ENCODE results near the gene SRGAP1. TPM values are rescaled to one million over a fixed set of nuclear protein-coding genes. Genes with fewer than 3 reads are reported as not detected.

Gene SRGAP1
- total RNA-seq, 3 donors from 2014 or later (not counting 1 experiment from before 2014, with no cell fraction given): 0.10 to 0.49 (median 0.16) TPM

- Histone ChIP-seq H3K4me3 (ENCODE audit: low read length) (no peak overlapping the region), H3K9me3 (ENCODE audit: control insufficient read depth, insufficient read depth, low read length) (no peaks in the 10 kb centered on the region), H3K4me1 (ENCODE audit: control insufficient read depth, insufficient read depth, low read length) (no peaks in the 10 kb centered on the region), H3K27ac (ENCODE audit: low read length) (no peak overlapping the region), H3K27me3 (ENCODE audit: control insufficient read depth, insufficient read depth, low read length) (no peaks in the 10 kb centered on the region), H3K36me3 (ENCODE audit: control insufficient read depth, insufficient read depth, low read length) (no peaks in the 10 kb centered on the region)
- ATAC-seq (no peak), DNase-seq (no peak)
- intact Hi-C loops (cut with micrococcal nuclease): no loop called here
- Mint-ChIP-seq H3K27ac (no peak overlapping the region), H3K9me3 (no peaks in the 10 kb centered on the region), H3K4me3 (no peak overlapping the region), H3K4me1 (no peaks in the 10 kb centered on the region), H3K27me3 (ENCODE audit: low read depth in 2 of 2) (peaks cover 0 to 4% of the 10 kb centered on the region in 2 donors), H3K36me3 (no peaks in the 10 kb centered on the region)
- 38% methylated on average over 2 of the region's 4 CpGs for WGBS (ENCODE audit: insufficient coverage)
- TF ChIP-seq CTCF (IDR thresholded peaks at IDR 0.05): no peak
Observed at GRCh38 chr12:63977441-63977840, 132.9 kb downstream of the SRGAP1 start.

- peaks cover 0 to 4% of the 10 kb centered on the region in 2 donors for H3K27me3 Mint-ChIP-seq (ENCODE audit: low read depth in 2 of 2)
- no peaks in the 10 kb centered on the region for H3K36me3 ChIP-seq (ENCODE audit: control insufficient read depth, insufficient read depth, low read length)
- no peaks in the 10 kb centered on the region for H3K9me3 ChIP-seq (ENCODE audit: control insufficient read depth, insufficient read depth, low read length)
- WGBS (ENCODE audit: insufficient coverage): 60% methylated on average over 1 of the region's 1 CpG
- intact Hi-C loops (cut with micrococcal nuclease): no loop called here
- no peak for DNase-seq
- no peak for TF ChIP-seq CTCF (IDR thresholded peaks at IDR 0.05)
- no peaks in the 10 kb centered on the region for H3K27me3 ChIP-seq (ENCODE audit: control insufficient read depth, insufficient read depth, low read length)
- H3K4me1 ChIP-seq (ENCODE audit: control insufficient read depth, insufficient read depth, low read length): no peaks in the 10 kb centered on the region
- H3K27ac Mint-ChIP-seq: no peak overlapping the region
- no peak overlapping the region for H3K4me3 ChIP-seq (ENCODE audit: low read length)
- no peaks in the 10 kb centered on the region for H3K36me3 Mint-ChIP-seq
- no peak for ATAC-seq
- H3K27ac ChIP-seq (ENCODE audit: low read length): no peak overlapping the region
- H3K4me1 Mint-ChIP-seq: no peaks in the 10 kb centered on the region
- no peak overlapping the region for H3K4me3 Mint-ChIP-seq
- H3K9me3 Mint-ChIP-seq: no peaks in the 10 kb centered on the region
Observed at GRCh38 chr12:63978519-63978918, 134.0 kb downstream of the SRGAP1 start.

GRCh38 chr12:63980211-63980610 lies 135.7 kb downstream of the SRGAP1 start:
- H3K9me3 Mint-ChIP-seq: no peaks in the 10 kb centered on the region
- no peaks in the 10 kb centered on the region for H3K36me3 Mint-ChIP-seq
- H3K4me1 ChIP-seq (ENCODE audit: control insufficient read depth, insufficient read depth, low read length): no peaks in the 10 kb centered on the region
- ATAC-seq (no peak), DNase-seq (no peak)
- H3K27me3 ChIP-seq (ENCODE audit: control insufficient read depth, insufficient read depth, low read length): no peaks in the 10 kb centered on the region
- no peaks in the 10 kb centered on the region for H3K36me3 ChIP-seq (ENCODE audit: control insufficient read depth, insufficient read depth, low read length)
- H3K27ac ChIP-seq (ENCODE audit: low read length): no peak overlapping the region
- H3K4me3 ChIP-seq (ENCODE audit: low read length): no peak overlapping the region
- 96% methylated on average over 3 of the region's 4 CpGs for WGBS (ENCODE audit: insufficient coverage)
- no peak overlapping the region for H3K4me3 Mint-ChIP-seq
- H3K9me3 ChIP-seq (ENCODE audit: control insufficient read depth, insufficient read depth, low read length): no peaks in the 10 kb centered on the region
- intact Hi-C loops (cut with micrococcal nuclease): no loop called here
- no peak for TF ChIP-seq CTCF (IDR thresholded peaks at IDR 0.05)
- H3K27me3 Mint-ChIP-seq (ENCODE audit: low read depth in 2 of 2): peaks cover 0 to 4% of the 10 kb centered on the region in 2 donors
- H3K4me1 Mint-ChIP-seq: no peaks in the 10 kb centered on the region
- H3K27ac Mint-ChIP-seq: no peak overlapping the region

GRCh38 chr12:63981343-63981742 lies 136.8 kb downstream of the SRGAP1 start:
- no peaks in the 10 kb centered on the region for H3K9me3 Mint-ChIP-seq

More at GRCh38 chr12:63981343-63981742, 136.8 kb downstream of the SRGAP1 start:
- Histone ChIP-seq H3K4me1 (ENCODE audit: control insufficient read depth, insufficient read depth, low read length) (no peaks in the 10 kb centered on the region), H3K27me3 (ENCODE audit: control insufficient read depth, insufficient read depth, low read length) (no peaks in the 10 kb centered on the region), H3K4me3 (ENCODE audit: low read length) (no peak overlapping the region), H3K36me3 (ENCODE audit: control insufficient read depth, insufficient read depth, low read length) (no peaks in the 10 kb centered on the region), H3K27ac (ENCODE audit: low read length) (no peak overlapping the region), H3K9me3 (ENCODE audit: control insufficient read depth, insufficient read depth, low read length) (no peaks in the 10 kb centered on the region)
- H3K36me3 Mint-ChIP-seq: no peaks in the 10 kb centered on the region
- ATAC-seq (no peak), DNase-seq (no peak)
- no peaks in the 10 kb centered on the region for H3K27me3 Mint-ChIP-seq (ENCODE audit: low read depth in 2 of 2)
- no peaks in the 10 kb centered on the region for H3K4me1 Mint-ChIP-seq
- 85% methylated on average over 2 of the region's 2 CpGs for WGBS (ENCODE audit: insufficient coverage)
- no peak for TF ChIP-seq CTCF (IDR thresholded peaks at IDR 0.05)
- H3K27ac Mint-ChIP-seq: no peak overlapping the region
- H3K4me3 Mint-ChIP-seq: no peak overlapping the region
- intact Hi-C loops (cut with micrococcal nuclease): no loop called here

Measured in natural killer cell (primary cell).